Measurements from ENCODE around the gene RYR2.

- TF ChIP-seq MXI1 (IDR thresholded peaks at IDR 0.05; ENCODE audit: low read depth, low read length): no peak
- TF ChIP-seq FOS (IDR thresholded peaks at IDR 0.05; ENCODE audit: extremely low read depth, insufficient read length): no peak
Observed at GRCh38 chr1:237852342-237852741, 810.4 kb downstream of the RYR2 start.
